ENCODE results near the gene SPOCK1.

- TF ChIP-seq CTCF (conservative IDR thresholded peaks at IDR 0.05; ENCODE audit: low read depth, low read length) (no peak), EZH2 (IDR thresholded peaks at IDR 0.05; ENCODE audit: low read length, unreplicated experiment) (no peak), EZH2phosphoT487 (IDR thresholded peaks at IDR 0.05; ENCODE audit: borderline replicate concordance, low read length) (no peak)
Observed at GRCh38 chr5:137465930-137466329, 33.2 kb downstream of the SPOCK1 start.
